Measurements from ENCODE around the gene PSME3IP1. TPM values are rescaled to one million over a fixed set of nuclear protein-coding genes. Genes with fewer than 3 reads are reported as not detected.
"Not testable (repeated sequence)": the region's sequence is repeated elsewhere in the genome, so short reads cannot be mapped to it uniquely, and the experiment has no call there.

PSME3IP1 gene
- polyA plus RNA-seq, 1 experiment = 68.9 TPM

DNA sequence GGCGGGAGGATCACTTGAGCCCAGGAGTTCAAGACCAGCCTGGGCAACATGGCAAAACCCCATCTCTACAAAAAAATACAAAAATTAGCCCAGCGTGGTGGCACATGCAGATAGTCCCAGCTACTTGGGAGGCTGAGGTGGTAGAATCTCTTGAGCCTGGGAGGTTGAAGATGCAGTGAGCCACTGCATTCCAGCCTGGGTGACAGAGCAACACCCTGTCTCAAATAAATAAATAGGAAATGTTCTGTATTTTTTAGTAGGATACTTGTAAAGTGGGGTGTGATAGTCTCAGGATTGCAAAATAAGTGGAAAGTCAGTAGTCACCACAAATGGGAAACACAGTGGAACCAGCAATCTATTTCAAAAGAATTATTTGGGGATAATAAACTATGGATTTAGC, 4.3 kb upstream of the PSME3IP1 start:
- no peak for DNase-seq (ENCODE audit: low read depth, low spot score)
- ChIA-PET CTCF (interaction anchor here (0.5 to 0.6 kb wide), 2 partner anchors 67 to 127 kb away, joined by 3 read pairs; no protein-coding TSS in a partner anchor), POLR2A (no interaction called here)
- TF ChIP-seq, protein P1, sequence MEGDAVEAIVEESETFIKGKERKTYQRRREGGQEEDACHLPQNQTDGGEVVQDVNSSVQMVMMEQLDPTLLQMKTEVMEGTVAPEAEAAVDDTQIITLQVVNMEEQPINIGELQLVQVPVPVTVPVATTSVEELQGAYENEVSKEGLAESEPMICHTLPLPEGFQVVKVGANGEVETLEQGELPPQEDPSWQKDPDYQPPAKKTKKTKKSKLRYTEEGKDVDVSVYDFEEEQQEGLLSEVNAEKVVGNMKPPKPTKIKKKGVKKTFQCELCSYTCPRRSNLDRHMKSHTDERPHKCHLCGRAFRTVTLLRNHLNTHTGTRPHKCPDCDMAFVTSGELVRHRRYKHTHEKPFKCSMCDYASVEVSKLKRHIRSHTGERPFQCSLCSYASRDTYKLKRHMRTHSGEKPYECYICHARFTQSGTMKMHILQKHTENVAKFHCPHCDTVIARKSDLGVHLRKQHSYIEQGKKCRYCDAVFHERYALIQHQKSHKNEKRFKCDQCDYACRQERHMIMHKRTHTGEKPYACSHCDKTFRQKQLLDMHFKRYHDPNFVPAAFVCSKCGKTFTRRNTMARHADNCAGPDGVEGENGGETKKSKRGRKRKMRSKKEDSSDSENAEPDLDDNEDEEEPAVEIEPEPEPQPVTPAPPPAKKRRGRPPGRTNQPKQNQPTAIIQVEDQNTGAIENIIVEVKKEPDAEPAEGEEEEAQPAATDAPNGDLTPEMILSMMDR (IDR thresholded peaks at IDR 0.05; ENCODE audit: low read depth, low read length) = no peak
- Histone ChIP-seq H3K9me3 (ENCODE audit: control insufficient read depth, insufficient read depth, low read length) (peaks cover 4% of the 10 kb centered on the region; the same call in 1 of the 2 replicates), H3K27ac (ENCODE audit: low read depth, low read length) (no peak overlapping the region), H3K4me3 (ENCODE audit: low read depth, low read length) (no peak overlapping the region), H3K27me3 (ENCODE audit: control insufficient read depth, insufficient read depth, low read length) (no peaks in the 10 kb centered on the region)

DNA sequence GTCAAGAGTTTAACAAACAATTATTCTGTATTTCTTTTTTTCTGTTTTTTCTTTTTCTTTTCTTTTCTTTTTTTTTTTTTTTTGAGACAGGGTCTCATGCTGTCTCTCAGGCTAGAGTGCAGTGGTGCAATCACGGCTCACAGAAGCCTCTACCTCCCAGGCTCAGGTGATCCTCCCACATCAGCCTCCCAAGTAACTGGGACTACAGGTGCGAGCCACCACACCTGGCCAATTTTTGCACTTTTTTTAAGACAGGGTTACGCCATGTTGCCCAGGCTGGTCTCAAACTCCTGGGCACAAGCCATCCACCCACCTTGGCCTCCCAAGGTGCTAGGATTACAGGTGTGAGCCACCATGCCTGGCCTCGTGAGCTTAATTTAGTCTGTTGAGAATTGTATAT, 3.7 kb upstream of the PSME3IP1 start:
- H3K9me3 ChIP-seq (ENCODE audit: control insufficient read depth, insufficient read depth, low read length); H3K27me3 ChIP-seq (ENCODE audit: control insufficient read depth, insufficient read depth, low read length); DNase-seq (ENCODE audit: low read depth, low spot score); POLR2A ChIA-PET; H3K27ac ChIP-seq (ENCODE audit: low read depth, low read length); H3K4me3 ChIP-seq (ENCODE audit: low read depth, low read length): not testable (repeated sequence)
- CTCF ChIA-PET = interaction anchor here (0.5 to 1.1 kb wide), 2 partner anchors 97 to 126 kb away, joined by 3 to 5 read pairs; partner anchors contain the start of gene CPNE2

GRCh38 chr16:57188711-57189002, 2.8 kb upstream of the PSME3IP1 start:
- Histone ChIP-seq H3K27ac (ENCODE audit: low read depth, low read length) (no peak overlapping the region), H3K4me3 (ENCODE audit: low read depth, low read length) (no peak overlapping the region), H3K9me3 (ENCODE audit: control insufficient read depth, insufficient read depth, low read length) (peaks cover 4% of the 10 kb centered on the region; the same call in 1 of the 2 replicates), H3K27me3 (ENCODE audit: control insufficient read depth, insufficient read depth, low read length) (no peaks in the 10 kb centered on the region)
- no peak for DNase-seq (ENCODE audit: low read depth, low spot score)
- TF ChIP-seq, protein P1 (IDR thresholded peaks at IDR 0.05; ENCODE audit: low read depth, low read length) = no peak
- ChIA-PET CTCF (interaction anchor here (0.7 to 1.1 kb wide), 2 partner anchors 20 to 97 kb away, joined by 3 to 5 read pairs; partner anchors contain the start of gene CPNE2), POLR2A (no interaction called here)

GRCh38 chr16:57187902-57188710, 2.3 kb upstream of the PSME3IP1 start:
- H3K9me3 ChIP-seq (ENCODE audit: control insufficient read depth, insufficient read depth, low read length); H3K27ac ChIP-seq (ENCODE audit: low read depth, low read length); DNase-seq (ENCODE audit: low read depth, low spot score); POLR2A ChIA-PET; H3K27me3 ChIP-seq (ENCODE audit: control insufficient read depth, insufficient read depth, low read length): not testable (repeated sequence)
- peak overlapping the region; percentile 95 for H3K4me3 ChIP-seq (ENCODE audit: low read depth, low read length)
- CTCF ChIA-PET = interaction anchor here (0.7 kb wide), 1 partner anchor 19 kb away, joined by 3 read pairs; no protein-coding TSS in a partner anchor

DNA sequence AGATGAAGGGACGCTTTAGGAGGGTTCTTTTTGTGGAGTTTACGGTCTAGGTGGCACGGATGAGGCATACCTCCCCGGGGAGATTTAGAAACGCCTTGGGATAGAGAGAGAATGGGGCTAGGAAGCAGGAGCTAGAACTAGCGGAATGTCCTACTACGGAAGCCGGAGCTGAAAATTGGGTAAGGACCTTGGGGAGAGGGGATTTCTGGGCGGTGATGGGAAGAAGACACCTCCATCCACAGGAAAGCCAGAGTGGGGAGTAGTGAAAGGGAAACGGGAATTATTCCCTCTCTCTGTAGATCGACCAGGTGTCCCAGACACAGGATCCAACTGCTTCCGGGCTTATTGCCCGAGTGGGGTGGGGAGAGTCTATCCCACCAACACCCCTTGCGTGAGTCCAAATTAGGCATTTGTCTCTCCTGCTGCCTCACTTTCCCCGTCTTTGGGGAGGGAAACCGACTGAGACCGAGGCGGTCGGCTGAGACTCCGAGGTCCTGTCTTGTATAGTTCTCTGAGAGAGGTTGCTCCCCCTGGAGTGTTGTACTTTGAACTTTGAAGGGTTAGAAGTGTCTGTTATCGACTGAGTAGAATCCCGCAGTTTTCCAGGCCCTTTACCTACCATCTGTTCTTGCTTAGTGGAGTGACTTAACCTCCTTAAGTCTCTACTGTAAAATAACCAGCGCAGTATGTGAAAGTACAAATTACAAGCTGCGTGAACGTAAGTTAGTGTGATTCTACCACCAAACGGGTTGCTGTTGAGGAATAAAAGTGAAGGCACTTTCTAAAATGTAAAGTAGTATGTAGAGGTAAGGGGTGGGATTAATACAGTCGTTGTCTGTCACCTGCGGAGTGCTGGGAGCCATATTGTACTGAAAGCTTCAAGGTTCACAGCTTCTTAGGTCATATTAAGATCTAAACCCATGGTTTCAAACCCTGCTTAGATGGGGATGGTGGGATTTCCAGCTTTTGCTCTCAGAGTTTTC, 1.3 kb upstream of the PSME3IP1 start:
- Histone ChIP-seq H3K4me3 (ENCODE audit: low read depth, low read length) (peak overlapping the region; percentile 95), H3K27me3 (ENCODE audit: control insufficient read depth, insufficient read depth, low read length) (no peaks in the 10 kb centered on the region), H3K27ac (ENCODE audit: low read depth, low read length) (peak overlapping the region; percentile 80), H3K9me3 (ENCODE audit: control insufficient read depth, insufficient read depth, low read length) (peaks cover 4% of the 10 kb centered on the region; the same call in 1 of the 2 replicates)
- DNase-seq (ENCODE audit: low read depth, low spot score) = no peak
- CTCF ChIA-PET = no interaction called here
- TF ChIP-seq, protein P1 (IDR thresholded peaks at IDR 0.05; ENCODE audit: low read depth, low read length) = no peak
- POLR2A ChIA-PET = interaction anchor here (0.6 to 1.6 kb wide), 3 partner anchors 58 to 256 kb away, joined by 3 read pairs; partner anchors contain the start of gene ARL2BP
